ENCODE measurements around the gene PITPNM3.
A peak's percentile ranks its signal among the peaks of the same experiment; 100 is the strongest.

Gene PITPNM3

DNA sequence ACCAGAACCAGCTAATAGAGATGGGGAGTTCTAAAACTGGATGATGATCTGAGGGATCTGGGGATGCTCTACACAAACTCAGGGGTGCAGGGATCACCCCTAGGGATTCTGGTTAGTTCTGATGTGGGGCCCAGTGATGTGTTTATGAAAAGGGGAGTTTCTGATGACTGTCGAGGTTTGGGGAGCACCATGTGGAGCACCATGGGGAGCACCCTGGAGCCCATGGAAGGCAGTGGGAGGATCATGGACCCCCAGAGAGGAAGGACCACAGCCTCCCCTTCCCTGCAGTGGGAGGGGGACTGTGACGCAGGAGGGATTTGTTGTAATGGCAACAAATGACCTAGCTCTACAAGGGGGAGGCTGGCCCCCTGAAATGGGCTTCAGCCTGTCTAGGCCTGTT, 93.7 kb downstream of the PITPNM3 start:
- no peak for DNase-seq (ENCODE audit: low spot score)

DNA sequence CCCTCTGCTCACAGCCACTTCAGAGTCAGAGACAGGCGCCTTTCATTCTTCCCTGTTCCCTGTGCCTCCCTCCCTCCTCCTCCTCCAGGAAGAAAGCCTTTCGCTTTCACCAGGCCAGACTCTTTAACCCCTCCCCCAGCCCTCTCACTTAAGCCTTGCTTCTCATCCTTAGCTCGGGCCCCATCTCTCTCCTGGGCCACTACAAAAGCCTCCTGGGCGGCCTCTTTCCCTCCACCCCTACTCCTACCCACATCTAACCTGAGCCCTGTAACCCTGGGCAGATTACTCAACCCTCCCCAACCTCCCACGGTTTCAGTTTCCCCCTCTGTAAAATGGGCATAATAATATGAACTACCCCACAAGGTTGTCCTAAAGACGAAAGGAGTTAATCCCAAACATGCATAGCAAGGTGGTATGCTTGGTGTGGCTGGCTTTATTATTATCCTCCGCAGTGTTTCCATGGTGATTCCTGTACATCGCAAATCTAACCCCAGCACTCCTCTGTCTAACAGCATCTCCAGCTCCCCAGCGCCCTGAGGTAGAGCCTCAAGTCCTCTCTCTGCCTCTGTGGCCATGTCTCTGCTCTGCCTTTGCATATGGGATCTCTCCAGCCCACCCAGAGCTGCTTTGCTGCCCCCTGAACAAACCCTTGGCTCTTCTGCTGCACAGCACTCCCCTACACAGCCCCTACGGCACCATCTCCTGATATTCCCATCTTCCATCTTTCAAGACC, 94.4 kb downstream of the PITPNM3 start:
- no peak for DNase-seq (ENCODE audit: low spot score)

DNA sequence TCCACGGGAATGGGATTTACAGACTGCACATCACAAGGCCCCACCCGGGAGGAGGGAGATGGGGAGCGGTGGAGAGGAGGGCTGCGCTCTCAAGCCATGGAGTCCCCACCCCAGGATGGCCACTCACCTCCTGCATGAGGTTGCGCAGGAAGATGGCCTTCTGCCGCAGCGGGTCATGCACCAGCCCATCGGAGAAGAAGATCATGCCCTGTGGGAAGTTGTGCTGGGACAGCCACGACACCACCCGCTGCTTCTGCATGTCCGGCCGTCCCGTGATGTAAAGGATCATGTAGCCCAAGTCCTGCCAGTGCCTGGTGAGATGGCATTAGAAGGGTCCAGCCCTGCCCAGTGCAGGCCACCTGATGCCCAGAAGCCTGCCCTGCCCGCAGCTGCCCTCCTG, 95.1 kb downstream of the PITPNM3 start:
- no peak for DNase-seq (ENCODE audit: low spot score)

DNA sequence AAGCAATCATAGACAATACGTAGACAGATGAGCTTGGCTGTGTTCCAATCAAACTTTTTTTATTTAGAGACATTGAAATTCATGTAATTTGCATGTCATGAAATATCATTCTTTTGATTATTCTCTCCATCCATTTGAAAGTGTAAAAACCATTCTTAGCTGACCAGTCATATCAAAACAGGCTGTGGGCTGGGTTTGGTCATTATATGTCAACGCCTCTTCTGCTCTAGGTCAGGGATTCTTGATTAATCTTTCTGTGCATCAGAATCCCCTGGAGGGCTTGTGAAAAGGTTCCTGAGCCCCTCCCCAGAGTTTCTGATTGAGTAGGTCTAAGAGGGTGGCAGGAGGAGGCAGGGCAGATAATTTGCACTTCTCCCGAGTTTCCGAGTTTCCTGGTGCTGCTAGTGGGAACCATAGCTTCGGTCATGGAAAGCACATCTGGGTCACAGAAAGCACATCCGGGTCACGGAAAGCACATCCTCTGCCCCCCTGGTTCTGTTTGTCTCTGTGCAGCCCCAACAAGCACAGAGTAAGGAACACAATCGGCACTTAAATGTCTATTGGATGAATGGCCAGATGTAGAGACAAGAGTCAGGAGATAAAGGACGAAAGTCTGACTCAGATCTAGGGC, 95.7 kb downstream of the PITPNM3 start:
- DNase-seq (ENCODE audit: low spot score) = no peak

DNA sequence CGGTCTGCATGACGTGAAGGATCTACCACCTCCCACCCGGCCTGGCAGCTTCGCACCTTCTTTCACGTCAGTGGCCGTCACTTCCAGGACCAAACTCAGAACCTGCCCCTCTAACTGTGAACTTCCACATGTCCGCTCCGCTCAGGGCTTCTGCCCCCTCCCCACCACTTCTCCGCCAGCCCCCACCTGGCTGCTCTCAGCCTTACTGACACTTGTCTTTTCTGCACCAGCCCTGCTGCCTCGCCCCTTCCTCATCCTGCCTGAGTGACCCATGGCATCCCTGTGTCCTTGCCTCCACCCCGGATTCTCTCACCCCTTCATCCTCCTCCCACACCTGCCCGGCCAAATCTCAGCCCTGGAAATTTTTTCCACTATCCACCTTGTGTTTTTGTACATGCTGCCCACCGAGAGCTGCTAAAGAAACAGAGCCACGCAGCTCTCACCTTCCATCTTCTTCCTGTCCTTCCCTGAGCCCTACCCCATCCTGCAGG, 97.8 kb downstream of the PITPNM3 start:
- no peak for DNase-seq (ENCODE audit: low spot score)

DNA sequence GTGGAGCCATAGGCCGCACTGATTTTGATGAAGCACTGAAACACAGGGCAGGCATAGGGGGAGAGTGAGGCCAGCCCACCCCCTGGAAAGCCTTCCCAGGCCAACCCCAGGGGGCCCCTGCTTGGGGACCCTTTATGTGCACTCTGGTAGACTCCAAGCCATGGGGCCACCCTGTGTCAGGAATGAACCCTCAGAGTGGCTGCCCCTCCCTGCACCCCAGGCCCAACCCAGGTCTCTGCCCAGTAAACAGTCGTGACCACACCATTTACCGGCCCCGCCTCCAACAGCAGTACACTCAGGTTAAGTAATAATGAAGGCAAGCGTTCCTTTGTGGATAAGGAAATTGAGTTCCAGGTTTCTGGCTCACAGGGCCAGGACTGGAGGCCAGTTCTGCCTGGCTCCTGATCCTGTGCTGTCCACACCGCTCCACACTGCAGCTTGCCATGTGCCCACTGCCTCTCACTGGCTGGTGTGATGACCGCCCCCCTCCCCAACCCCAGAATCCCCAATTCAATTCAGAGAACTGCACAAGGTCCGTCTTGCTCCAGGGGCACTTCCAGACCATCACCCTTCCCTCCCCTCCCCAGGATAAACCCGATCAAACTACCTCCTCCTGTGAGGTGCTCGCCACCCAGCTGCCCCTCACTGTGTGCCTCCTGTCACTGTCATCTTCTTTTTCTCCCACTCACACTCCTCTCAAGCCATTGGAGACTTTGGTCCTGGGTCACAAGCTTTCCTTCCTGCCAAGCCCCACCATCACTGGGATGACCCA, 98.5 kb downstream of the PITPNM3 start:
- DNase-seq (ENCODE audit: low spot score) = no peak

DNA sequence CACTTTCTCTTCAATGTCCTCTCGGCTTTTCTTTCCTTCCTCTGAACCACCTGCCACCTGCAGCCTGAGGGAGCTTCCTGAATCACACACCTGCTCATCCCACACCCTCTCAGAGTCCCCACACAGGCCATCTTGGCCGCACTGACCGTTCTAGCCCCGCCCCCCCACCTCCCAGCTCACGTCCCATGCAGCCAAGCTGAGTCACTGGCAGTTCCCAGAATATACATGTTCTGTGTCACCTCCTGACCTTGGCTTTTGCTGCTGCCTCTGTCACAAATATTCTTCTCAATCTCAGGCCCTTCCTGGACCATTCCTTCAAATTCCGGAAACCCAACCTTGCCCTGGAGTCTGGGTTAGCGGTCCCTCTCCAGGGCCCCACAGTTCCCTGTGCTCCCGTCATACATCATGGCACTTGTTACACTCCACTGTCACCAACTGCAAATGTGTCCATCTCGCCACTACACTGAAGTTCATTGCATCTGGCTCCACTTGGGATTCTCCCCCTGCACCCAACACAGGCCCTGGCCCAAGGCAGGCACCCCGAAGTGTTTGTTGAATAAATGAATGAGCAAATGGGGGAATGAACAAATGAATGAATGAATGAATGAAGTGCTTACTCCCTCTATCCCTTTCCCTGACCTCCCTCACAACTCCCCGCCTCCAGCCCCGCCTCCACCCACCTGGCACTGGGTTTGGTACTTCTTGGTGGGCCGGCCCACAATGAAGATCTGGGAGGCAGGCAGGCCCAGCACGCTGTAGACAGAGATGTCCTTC, 99.3 kb downstream of the PITPNM3 start:
- no peak for DNase-seq (ENCODE audit: low spot score)

DNA sequence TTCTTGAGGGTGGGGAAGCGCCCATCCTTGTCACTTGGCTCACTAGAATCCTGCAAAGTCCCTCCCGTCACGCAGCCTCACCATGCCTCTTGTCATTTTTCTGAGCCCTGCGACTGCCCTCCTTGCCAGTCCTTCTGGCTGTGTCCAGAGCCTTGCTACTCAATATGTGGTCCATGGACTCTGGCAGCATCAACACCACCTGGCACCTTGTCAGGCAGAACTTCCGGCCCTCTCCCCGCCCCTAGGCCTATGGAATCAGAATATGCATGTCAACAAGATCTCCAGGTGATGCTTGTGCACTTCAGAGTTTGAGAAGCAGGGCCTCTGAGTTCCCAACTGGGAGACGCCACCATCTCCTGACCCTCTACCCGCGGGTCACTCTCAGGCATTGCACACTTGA, 100.0 kb downstream of the PITPNM3 start:
- no peak for DNase-seq (ENCODE audit: low spot score)

DNA sequence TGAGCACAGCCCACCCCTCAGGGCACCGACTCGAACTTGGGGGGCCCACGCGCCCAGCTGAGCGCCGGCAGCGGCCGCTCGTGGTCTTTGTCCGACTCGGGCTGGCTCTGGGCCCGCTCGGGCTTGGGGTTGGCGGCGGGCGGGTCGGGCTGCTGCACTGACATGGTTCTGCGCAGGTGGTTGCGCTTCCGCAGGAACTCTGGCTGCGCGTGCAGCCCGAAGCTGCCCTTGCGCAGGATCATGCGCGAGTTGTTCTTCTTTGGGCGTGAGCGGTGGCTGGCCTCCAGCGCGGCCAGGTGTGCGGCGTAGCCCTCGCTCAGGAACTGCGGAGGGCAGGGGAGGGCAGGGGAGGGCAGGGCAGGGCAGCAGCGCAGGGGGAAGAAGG, 101.0 kb downstream of the PITPNM3 start:
- no peak for DNase-seq (ENCODE audit: low spot score)

DNA sequence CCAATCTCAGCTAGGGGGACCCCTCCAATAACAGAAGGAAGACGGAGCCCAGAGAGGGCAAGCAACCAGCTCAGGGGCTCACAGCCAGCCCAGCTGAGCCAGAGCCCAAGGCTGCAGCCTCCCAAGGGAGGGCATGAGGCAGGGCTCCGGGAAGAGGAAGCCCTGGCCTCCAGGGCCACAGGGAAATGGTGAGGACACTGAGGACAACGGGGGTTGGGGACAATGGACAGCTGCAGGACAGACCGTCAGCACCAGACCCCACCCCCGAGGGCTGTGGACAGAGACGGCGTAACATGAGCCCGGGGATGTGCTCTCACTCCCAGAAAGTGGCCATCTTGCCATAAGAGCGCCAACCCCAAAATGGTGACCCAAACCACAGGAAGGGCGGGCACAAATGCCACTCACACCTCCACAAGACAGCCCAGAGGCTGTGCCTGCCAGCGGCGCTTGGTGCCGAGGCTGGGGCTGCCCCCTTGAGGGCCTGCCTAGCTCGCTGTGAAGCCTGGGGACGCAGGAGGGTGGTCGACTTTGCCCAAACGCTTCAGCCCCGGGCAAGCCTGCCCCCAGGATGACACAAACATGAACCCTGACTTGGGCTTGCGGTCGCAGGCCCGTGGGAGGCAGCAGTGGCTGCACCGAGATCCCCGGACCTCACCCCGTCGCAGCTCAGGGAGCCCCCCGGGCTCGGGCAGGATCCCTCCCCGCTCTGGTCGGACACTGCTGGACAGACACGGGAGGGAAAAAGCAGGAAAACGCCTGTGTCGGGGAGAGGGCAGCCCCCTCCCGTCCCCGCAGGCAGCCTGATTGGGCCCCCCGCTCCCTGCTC, 101.6 kb downstream of the PITPNM3 start:
- DNase-seq (ENCODE audit: low spot score) = no peak

DNA sequence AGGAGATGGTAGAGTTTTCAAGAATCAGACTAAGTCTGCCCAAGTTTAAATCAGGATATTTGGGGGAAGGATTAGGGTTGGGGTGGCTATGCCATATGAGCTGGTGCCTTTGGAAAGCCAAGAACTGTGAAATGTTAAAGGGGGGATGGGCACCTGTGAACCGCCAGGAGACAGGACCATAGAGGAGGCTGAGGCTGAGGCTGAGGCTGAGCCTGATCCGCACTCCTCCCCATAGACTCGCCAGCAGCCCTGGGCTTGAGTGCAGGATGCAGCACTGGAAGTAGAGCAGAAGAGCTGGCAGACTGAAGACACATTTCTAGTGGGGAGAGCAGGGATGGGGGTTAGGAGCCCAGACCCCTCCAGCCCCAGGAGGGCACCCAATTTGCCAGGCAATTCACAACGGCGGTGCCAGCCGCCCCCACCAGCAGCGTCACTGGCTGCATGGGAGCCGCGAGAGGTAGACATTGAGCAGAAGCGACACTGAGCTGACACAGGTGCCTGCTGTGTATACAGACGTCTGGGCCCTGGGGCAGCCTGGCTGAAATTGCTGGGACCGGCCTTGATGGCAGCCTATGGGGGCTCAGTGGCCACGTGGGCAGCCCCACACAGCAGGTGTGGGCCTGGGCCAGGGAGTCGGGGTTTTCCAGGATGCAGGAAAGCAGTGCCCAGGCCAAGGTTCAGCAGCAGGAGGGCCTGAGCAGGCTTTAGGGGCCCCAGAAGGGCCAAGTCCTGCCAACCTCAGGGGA, 102.9 kb downstream of the PITPNM3 start:
- no peak for DNase-seq (ENCODE audit: low spot score)

DNA sequence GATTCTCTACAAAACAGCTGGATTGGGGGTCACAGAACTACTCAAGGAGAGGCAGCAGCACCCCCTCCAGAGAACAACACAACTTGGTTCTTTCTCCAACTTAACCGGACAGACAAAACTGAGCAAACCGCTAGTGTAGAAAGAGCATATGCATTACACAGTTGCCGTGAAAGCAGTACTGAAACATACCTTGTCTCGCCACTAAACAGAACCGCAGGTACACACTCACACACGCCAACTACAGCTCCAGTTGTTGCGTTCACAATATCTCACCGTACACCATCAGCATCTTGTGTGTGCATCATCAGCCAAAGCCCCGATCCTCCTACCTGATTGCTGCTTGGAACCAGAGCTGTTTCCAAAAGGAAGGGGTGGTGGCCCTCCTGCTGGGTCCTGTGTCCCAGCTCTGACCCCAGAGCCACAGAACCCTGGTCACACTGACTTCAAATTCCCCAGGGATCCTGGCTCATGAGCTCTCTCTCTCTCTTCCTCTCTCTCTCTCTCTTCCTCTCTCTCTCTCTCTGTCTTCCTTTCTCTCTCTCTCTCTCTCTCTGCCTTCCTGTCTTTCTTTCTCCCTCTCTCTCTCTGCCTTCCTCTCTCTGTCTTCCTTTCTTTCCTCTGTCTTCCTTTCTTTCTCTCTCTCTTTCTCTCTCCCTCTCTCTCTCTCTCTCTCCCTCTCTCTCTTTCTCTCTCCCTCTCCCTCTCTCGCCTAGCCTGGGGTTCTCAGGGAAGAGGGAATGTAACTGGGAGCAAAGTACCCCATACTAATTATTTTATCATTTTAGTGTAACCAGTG, 103.7 kb downstream of the PITPNM3 start:
- no peak for DNase-seq (ENCODE audit: low spot score)

DNA sequence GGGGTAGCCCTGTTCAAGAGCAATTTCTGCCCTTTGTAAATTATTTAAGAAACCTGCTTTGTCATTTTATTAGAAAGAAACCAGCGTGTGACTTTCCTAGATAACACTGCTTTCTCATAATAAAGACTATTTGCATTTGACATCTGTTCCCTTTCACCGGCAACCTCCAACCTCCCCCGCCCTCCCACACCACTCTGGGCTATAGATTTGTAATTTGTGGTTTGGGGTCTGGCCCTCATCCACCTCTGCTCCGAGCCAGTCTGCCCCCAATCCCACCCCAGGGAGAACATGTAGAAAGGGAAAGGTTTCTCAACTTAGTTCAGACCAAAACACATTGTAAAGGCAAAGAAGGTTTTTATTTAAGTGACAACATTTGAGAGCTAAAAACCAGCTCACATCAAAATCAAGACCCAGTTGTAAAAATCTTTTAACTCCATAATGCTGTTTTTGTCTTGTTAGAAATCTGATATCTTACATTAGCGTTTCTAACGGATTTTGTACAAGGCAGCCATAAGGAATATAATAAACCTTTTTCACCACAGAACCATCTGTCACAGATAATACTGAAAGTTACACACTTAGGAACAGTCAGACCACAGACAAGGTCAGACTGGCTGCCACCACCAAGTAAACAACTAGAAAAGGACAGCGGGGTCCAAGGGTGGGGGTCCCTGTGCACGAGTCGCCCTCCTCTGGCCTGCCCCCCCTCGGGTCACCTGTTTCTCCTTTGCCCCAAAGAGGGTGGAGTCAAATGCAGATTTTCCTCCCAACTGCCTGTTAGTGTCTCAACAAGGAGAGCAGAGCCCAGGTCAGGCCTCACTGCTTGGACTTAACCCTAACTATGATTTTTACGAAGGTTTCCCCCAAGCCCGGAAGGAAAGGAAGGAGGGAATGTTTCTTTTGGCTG, 105.2 kb downstream of the PITPNM3 start:
- no peak for DNase-seq (ENCODE audit: low spot score)

DNA sequence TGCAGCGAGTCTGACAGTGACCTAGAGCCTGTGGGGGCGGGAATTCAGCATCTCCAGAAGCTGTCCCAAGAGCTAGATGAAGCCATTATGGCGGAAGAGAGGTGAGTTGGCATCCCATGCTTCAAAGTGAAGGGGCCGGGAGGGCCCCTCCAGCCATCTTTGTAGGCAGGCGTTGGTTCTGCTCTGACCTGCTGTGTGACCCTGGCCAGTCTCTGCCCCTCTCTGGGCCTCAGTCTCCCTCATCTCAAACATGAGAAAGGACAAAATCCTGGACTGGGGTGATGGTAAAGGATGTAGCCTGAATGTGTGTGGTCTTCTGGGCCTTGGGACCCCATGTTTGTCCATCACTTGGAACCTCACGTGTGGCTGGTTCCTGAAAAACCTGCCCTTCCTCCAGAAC, 107.0 kb downstream of the PITPNM3 start:
- no peak for DNase-seq (ENCODE audit: low spot score)

DNA sequence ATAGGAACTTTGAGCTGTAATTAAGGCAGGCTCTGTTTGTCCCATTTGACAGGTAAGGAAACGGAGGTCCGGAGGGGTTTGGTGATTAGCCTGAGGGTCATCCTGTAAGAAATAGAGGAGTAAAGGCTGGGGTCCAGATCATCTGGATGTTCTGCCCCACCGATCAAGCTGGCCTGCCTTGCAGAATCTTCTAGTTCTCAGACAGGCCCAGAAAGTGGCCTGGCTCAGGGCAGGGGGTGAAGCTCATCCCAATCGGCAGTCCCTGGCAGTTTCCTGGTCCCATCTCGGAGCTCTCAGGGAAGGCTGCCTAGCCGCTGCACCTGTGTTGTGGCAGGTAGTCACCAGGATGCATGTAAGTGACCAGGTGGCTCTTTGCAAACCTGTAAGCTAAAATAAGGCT, 107.9 kb downstream of the PITPNM3 start:
- no peak for DNase-seq (ENCODE audit: low spot score)

DNA sequence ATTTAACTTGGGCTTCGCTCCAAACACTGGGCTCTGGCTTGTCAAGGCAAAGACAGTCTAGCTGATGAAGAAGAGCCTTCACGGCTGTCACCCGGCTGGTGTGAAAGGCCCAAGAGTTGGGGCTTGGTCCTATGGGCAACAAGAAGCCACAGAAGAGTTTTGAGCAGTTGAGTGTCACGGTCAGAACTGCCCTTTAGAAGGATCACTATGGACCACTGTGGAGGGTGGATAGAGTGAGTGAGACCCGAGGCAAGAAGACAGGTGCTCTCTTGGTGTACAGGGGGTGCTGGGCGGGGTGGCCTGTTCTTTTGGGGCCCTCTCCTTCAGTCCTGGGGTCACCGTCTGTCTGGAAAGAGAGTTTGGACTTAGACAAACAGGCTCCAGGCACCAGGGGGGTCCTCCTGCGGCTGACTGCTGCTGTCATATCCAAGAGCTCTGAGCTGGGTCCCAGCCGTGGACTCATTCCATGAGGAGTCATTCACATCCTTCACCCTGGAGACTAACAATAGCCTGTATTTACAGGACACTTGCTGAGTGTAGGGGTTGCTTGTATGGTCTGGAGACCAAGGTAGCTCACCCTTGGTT, 109.7 kb downstream of the PITPNM3 start:
- no peak for DNase-seq (ENCODE audit: low spot score)

DNA sequence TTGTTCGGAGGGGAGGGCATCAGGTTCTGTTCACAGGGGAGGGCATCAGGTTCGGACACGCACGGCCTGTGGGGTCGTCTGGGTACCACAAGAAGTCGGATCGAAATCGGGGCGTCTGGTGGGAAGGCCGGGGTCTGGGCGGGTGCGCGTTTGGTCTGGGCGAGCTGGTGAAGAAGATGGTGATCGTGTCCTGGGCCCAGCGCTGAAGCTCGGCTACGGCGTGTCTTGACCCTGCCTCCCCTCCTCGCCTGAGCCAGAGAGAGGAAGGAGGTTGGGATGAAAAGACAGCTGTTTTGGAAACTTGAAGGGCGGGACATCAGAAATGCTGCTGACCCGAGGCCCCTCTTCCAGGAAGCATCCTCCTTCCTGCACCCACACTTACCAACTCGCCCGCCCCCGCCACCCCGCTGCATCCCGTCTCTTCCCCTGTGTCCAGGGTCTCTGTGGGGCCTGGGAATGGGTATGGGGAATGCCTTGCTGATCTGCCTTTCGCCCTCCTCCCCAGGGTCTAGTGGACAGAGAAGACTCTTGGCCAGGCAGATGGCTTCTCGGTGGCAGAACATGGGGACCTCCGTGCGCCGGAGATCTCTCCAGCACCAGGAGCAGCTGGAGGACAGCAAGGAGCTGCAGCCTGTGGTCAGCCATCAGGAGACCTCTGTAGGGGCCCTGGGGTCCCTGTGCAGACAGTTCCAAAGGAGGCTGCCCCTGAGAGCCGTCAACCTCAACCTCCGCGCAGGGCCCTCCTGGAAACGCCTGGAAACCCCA, 111.6 kb downstream of the PITPNM3 start:
- DNase-seq (ENCODE audit: low spot score) = peak; percentile 24

All from Ammon's horn (tissue), 1 donor.